Cerebellar cortex (tissue), 1 donor: ENCODE data around the gene CBX2.

Source experiments
- DNase-seq: peaks from one replicate; pipeline ENCODE4 v3.0.0-alpha.2; 2015; ENCODE audit warnings: low spot score

Gene CBX2

GRCh38 chr17:79812353-79813258 is 34.7 kb downstream of the CBX2 start:
- DNase-seq: no peak

- DNase-seq: no peak
Observed at GRCh38 chr17:79813297-79814126, 35.6 kb downstream of the CBX2 start.

DNA sequence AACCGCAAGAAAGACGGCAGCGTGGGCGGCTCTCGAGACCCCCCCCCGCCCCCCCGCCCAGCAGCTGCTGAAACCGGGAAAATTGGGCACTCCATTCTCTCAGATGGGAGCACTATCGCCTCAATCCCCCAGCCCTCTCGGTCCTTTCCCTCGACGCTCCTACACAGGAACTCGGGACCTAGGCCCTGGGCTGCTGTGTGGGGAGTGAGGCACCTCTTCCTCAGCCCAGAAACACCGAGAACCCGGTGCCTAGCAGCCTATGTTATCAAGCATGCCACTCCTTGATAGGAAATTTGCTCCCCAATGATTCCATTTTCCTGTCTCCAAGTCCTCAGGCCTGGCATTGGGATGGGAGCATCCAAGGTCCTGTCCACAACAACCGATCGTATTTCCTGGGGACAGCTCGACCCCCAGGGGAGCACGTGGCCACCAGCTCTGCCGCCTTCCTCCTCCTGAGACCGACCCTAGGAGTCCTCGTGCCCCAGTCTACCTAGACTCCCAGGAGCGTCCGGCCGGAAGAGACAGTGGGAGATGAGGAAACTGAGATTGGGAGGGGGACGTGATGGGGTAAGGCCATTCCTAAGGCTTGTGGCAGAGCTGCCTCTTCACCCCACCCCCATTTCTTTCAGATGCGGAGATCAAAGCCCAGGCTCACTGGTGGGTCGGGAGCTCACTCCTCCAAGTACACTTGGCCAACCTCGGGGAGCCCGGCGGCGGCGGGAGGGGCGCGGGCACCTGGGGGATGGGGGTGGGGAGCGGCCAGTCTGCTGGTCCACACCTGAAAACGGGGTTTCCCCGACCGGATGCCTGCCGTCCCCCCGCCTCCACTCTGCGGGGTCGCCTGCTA is 36.4 kb downstream of the CBX2 start:
- no peak for DNase-seq

- no peak for DNase-seq
Observed at GRCh38 chr17:79814974-79815835, 37.3 kb downstream of the CBX2 start.

DNA sequence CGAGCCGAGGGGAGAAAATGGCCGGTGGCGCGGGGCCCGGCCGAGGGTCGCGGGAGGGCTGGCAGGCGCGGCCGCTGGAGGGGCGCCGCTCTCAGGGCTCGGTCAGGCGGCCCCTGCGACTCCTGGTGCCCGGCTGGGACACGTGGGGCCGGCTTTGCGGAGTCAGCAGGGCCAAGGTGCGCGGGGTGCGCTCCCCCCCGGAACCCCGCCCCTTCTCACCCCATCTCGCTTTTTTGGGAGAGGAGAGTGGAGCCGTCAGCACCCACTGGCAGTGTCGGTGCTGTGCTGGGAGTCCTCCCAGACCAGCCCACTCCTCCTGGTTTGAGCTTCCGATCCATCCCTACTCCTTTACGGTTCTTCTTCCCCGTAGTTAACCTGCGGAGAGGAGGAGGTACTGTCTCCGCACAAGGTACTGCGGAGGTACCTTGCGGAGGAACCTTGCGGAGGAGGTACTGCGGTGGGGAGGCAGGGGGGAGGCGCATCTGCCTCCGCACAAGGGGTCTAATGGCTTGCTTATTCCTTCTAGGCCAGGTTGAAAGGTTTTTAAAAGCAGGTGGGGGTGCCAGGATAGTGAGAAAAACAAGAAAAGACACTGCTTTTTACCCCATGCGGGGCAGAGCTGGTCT is 38.0 kb downstream of the CBX2 start:
- no peak for DNase-seq

- DNase-seq: no peak
Observed at GRCh38 chr17:79818026-79818758, 40.2 kb downstream of the CBX2 start.

- no peak for DNase-seq
Observed at GRCh38 chr17:79819085-79819484, 41.1 kb downstream of the CBX2 start.

DNA sequence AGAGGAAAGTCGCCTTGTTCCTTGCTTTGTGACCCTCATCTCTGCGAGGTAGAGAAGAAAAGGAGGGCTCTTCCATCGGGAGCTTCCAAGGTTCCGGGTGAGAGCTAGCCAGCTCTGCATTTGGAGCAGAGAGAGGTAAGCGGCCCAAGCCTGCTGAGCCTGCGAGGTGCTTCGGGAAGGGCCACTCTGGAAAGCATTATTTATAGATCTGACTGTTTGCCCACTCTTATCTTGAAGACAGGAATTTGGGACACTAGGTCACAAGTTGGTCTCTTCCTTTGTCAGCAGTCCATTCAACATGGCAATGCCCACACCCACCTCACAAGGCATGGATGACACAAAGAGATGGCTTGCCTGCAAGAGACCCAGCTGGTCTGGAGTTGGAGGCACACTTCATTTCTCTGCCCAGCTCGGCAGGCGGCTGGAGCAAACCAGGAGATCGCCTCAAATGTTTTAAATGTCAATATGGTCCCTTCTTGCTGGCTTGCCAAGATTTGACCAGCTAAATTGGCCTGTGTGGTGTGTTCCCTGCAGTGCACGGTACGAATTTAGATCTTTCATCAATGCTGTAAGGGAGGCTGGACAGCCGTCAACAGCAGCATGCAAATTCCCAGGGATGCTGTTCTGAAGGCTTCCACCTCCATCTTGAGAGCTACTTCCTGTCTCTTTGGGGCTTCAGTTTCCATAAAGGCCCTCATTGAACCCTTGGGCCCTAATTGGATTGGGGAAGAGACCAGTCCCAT is 41.8 kb downstream of the CBX2 start:
- DNase-seq: no peak

- DNase-seq: no peak
Observed at GRCh38 chr17:79820959-79821330, 43.0 kb downstream of the CBX2 start.

DNA sequence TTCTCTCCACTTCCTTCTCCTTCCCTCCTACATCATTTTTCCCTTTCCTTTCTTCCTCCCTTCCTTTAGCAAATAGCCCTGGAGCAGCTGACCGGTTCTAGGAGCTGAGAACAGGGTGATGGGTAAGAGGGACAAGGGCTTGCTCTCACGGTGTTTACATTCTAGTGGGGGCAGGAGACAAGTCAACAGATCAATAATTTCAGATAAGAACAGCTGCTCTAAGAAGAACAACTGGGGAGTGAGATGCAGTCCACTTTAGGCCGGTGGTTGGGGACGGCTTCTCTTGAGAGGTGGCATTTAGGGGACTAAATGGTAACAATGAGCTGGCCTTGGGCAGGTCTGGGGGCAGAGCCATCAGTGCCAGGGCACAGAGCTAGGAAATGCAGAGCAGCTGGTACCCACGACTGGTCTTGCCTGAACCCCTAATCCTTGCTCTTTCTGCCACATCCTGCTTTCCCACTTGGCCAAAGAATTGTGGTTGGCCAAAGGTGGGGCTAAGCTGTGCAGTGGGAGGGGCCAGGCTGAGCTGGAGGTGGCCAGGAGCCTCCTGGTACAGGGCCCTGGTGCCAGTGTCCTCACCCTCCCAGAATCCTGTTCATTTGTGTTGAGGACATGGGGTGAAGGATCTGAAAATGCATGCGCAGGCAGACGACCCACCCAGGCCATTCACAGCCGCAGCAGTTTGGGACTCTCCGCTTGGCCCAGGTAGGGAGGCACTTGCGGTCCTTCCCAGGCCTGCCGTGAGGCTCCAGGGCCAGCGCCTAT is 43.6 kb downstream of the CBX2 start:
- no peak for DNase-seq

- DNase-seq: no peak
Observed at GRCh38 chr17:79822583-79823124, 44.7 kb downstream of the CBX2 start.

GRCh38 chr17:79824234-79824633 is 46.3 kb downstream of the CBX2 start:
- no peak for DNase-seq

- DNase-seq: no peak
Observed at GRCh38 chr17:79824893-79825579, 47.1 kb downstream of the CBX2 start.

DNA sequence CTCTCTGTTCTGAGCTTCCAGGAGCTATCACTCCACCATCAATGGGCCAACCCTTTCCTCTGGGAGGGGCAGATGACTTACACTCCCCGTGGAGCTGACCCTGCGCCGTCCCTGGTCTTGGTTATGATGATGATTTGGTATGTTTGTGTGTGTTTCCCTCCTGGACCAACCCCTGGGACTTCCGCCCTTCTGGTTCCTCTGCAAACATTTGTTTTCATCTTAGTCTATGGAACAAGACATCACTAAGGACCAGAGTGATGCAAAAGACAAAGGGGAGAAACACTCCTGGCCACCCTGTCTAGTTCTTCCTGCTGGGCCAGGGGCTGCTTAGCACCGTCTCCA is 47.6 kb downstream of the CBX2 start:
- DNase-seq: no peak

- DNase-seq: no peak
Observed at GRCh38 chr17:79826204-79826680, 48.3 kb downstream of the CBX2 start.

DNA sequence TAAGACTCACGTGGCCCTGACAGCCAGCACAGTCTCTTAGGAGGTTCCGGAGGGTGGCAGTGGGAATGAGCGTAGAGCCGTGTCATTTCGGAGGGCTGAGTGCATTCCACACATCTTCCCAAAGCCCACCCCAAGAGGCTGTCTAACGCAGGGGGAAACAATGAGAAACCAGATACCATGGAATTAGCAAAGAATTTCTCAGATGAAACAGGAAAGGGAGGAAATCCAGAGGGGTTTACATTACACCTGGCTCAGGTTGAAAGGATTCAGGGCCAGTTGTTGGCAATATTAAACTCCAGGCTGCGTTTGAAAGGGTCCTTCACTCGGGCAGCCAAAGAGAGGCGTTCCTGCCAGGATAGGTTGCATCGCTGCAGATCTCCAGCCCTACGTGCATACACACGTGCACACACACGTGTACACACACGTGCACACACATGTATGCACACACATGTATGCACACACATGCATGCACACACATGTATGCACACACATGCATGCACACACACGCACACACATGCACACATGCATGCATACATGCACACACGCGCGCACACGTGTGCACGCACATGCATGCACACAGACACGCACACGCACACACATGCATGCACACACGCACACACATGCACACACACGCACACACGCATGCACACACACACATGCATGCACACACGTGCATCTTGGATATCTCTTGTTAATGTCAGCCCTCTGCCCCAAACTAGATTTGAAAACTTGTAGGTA is 49.1 kb downstream of the CBX2 start:
- DNase-seq: no peak

- no peak for DNase-seq
Observed at GRCh38 chr17:79829004-79829403, 51.1 kb downstream of the CBX2 start.
